H1 (cell line): ENCODE results near the gene TEK. TPM values are rescaled to one million over a fixed set of nuclear protein-coding genes. Genes with fewer than 3 reads are reported as not detected.
"Not testable (repeated sequence)": the region's sequence is repeated elsewhere in the genome, so short reads cannot be mapped to it uniquely, and the experiment has no call there.

Experiments
- CTCF ChIA-PET: fragments of 300-600 bp; sonication (Branson Sonifier 250); formaldehyde crosslinking; loops from one replicate; lab custom pipeline; 2021; ENCODE audit not compliant: partially characterized antibody; lab: Charles Lee
- POLR2A ChIA-PET: fragments of 300-600 bp; sonication (Branson Sonifier 250); formaldehyde crosslinking; loops from one replicate; lab custom pipeline; 2021; ENCODE audit warnings: inconsistent platforms; ENCODE audit not compliant: partially characterized antibody; lab: Charles Lee
- DNase-seq, 2 experiments: peaks; one replicate each; pipeline versions ENCODE4 v3.0.0 to v3.0.0-alpha.2; 2010 to 2022; ENCODE audit warnings: low spot score in 2 of 2, low read depth in 1 of 2, mixed read lengths in 1 of 2
- FAIRE-seq: peaks from 2 replicates; lab custom pipeline; 2011; peaks lifted over from hg19 to GRCh38; lab: Jason Lieb, UNC
- H2AFZ ChIP-seq: 2 replicates; pipeline ENCODE4 v1.8.1; 2012; ENCODE audit warnings: low read length, inconsistent platforms
- H2AK5ac ChIP-seq: 2 replicates; pipeline ENCODE4 v1.6.1; 2013; ENCODE audit warnings: low read depth, low read length
- H2BK120ac ChIP-seq: replicated peaks from 2 replicates; pipeline ENCODE3; 2013; ENCODE audit warnings: low read depth, low read length, inconsistent platforms
- H2BK12ac ChIP-seq: 2 replicates; pipeline ENCODE4 v1.6.1; 2013; ENCODE audit warnings: low read depth, low read length
- H2BK15ac ChIP-seq: 2 replicates; pipeline ENCODE4 v1.6.1; 2013; ENCODE audit warnings: low read length
- H2BK20ac ChIP-seq: 2 replicates; pipeline ENCODE4 v1.6.1; 2013; ENCODE audit warnings: low read length
- H2BK5ac ChIP-seq: 2 replicates; pipeline ENCODE4 v1.6.1; 2013; ENCODE audit warnings: low read depth, low read length
- H3K14ac ChIP-seq: 2 replicates; pipeline ENCODE4 v1.6.1; 2013; ENCODE audit warnings: inconsistent platforms; ENCODE audit not compliant: insufficient read length
- H3K18ac ChIP-seq: 2 replicates; pipeline ENCODE4 v1.6.1; 2013; ENCODE audit warnings: low read length; ENCODE audit errors: extremely low read depth
- H3K23ac ChIP-seq: 2 replicates; pipeline ENCODE4 v1.6.1; 2013; ENCODE audit warnings: inconsistent platforms; ENCODE audit not compliant: insufficient read length
- H3K23me2 ChIP-seq: 2 replicates; pipeline ENCODE4 v1.6.1; 2013; ENCODE audit warnings: low read depth, low read length
- H3K27ac ChIP-seq: 2 replicates; pipeline ENCODE4 v1.6.1; 2011; ENCODE audit warnings: low read depth, low read length, inconsistent platforms
- H3K27me3 ChIP-seq, 4 experiments: replicated peaks in 1 of 4; 1 replicate in 1 of 4; 2 replicates in 3 of 4; pipeline versions ENCODE4 v1.6.1 to v1.8.1; 2011 to 2013; ENCODE audit warnings: low read length in 3 of 4, mild to moderate bottlenecking in 3 of 4, inconsistent platforms in 2 of 4, mixed read lengths in 2 of 4, moderate library complexity in 1 of 4; ENCODE audit not compliant: control insufficient read depth in 3 of 4, insufficient read depth in 3 of 4; ENCODE audit errors: extremely low read depth in 1 of 4
- H3K36me3 ChIP-seq, 4 experiments: 2 replicates each; pipeline versions ENCODE4 v1.6.1 to v1.8.1; 2011 to 2013; ENCODE audit warnings: mild to moderate bottlenecking in 4 of 4, low read length in 3 of 4, moderate library complexity in 2 of 4, control low read depth in 1 of 4, inconsistent platforms in 1 of 4; ENCODE audit not compliant: insufficient read depth in 4 of 4, control insufficient read depth in 2 of 4
- H3K4ac ChIP-seq: replicated peaks from 2 replicates; pipeline ENCODE3; 2013; ENCODE audit warnings: low read length, low read depth, mixed read lengths, inconsistent platforms; ENCODE audit not compliant: insufficient read length
- H3K4me1 ChIP-seq, 4 experiments: replicated peaks in 1 of 4; 1 replicate in 1 of 4; 2 replicates in 3 of 4; pipeline versions ENCODE4 v1.6.1 to v1.8.1; 2011 to 2013; ENCODE audit warnings: low read length in 3 of 4, inconsistent platforms in 2 of 4, mixed read lengths in 1 of 4; ENCODE audit not compliant: insufficient read depth in 4 of 4, control insufficient read depth in 3 of 4
- H3K4me2 ChIP-seq, 2 experiments: 2 replicates each; pipeline versions ENCODE4 v1.6.1 to v1.8.1; 2011 to 2013; ENCODE audit warnings: low read depth in 2 of 2, low read length in 2 of 2, control low read depth in 1 of 2, inconsistent platforms in 1 of 2, mild to moderate bottlenecking in 1 of 2; ENCODE audit not compliant: insufficient read depth in 1 of 2
- H3K4me3 ChIP-seq, 4 experiments: fragments of 200-600, 300-600 bp in 1 of 4; sonication (generic), shearing (Covaris generic), sonication (Bioruptor Twin) in 1 of 4; 2 replicates each; pipeline versions ENCODE4 v1.5.1 to v1.8.1; 2011 to 2016; ENCODE audit warnings: low read length in 4 of 4, low read depth in 3 of 4, control low read depth in 2 of 4, inconsistent platforms in 2 of 4, mild to moderate bottlenecking in 2 of 4, mixed read lengths in 1 of 4, moderate library complexity in 1 of 4; ENCODE audit not compliant: insufficient read depth in 2 of 4; ENCODE audit errors: extremely low read depth in 1 of 4
- H3K56ac ChIP-seq: replicated peaks from 2 replicates; pipeline ENCODE3; 2013; ENCODE audit warnings: low read depth, mild to moderate bottlenecking, mixed read lengths, low read length, inconsistent platforms; ENCODE audit not compliant: insufficient read length
- H3K79me1 ChIP-seq: 2 replicates; pipeline ENCODE4 v1.6.1; 2013; ENCODE audit warnings: low read depth, low read length, control low read depth
- H3K79me2 ChIP-seq, 2 experiments: 2 replicates each; pipeline versions ENCODE4 v1.6.1 to v1.8.1; 2012 to 2013; ENCODE audit warnings: low read length in 2 of 2, mild to moderate bottlenecking in 2 of 2, inconsistent platforms in 1 of 2; ENCODE audit not compliant: insufficient read depth in 2 of 2, control insufficient read depth in 1 of 2
- H3K9ac ChIP-seq, 4 experiments: replicated peaks in 1 of 4; 1 replicate in 1 of 4; 2 replicates in 3 of 4; pipeline versions ENCODE4 v1.6.1 to v1.8.1; 2011 to 2013; ENCODE audit warnings: low read depth in 3 of 4, low read length in 3 of 4, control low read depth in 2 of 4, mild to moderate bottlenecking in 2 of 4, moderate library complexity in 2 of 4, inconsistent platforms in 1 of 4; ENCODE audit errors: extremely low read depth in 1 of 4
- H3K9me3 ChIP-seq, 2 experiments: 2 replicates each; pipeline versions ENCODE4 v1.6.1 to v1.8.1; 2012 to 2013; ENCODE audit warnings: mild to moderate bottlenecking in 2 of 2, moderate library complexity in 2 of 2, control low read depth in 1 of 2, inconsistent platforms in 1 of 2, low read depth in 1 of 2, low read length in 1 of 2, mixed read lengths in 1 of 2; ENCODE audit not compliant: insufficient read depth in 2 of 2
- H4K20me1 ChIP-seq, 2 experiments: replicated peaks in 1 of 2; 2 replicates each; pipeline versions ENCODE3 to v1.8.1; 2011 to 2013; ENCODE audit warnings: inconsistent platforms in 2 of 2, low read length in 2 of 2, mild to moderate bottlenecking in 1 of 2; ENCODE audit not compliant: insufficient read depth in 2 of 2, control insufficient read depth in 1 of 2
- H4K5ac ChIP-seq: 2 replicates; pipeline ENCODE4 v1.6.1; 2013; ENCODE audit warnings: low read length, low read depth, mixed read lengths, inconsistent platforms; ENCODE audit not compliant: insufficient read length
- H4K8ac ChIP-seq: 2 replicates; pipeline ENCODE4 v1.8.0; 2013; ENCODE audit warnings: mild to moderate bottlenecking, moderate library complexity, low read length, inconsistent platforms; ENCODE audit not compliant: insufficient read depth; ENCODE audit errors: extremely low read depth
- H4K91ac ChIP-seq: replicated peaks from 2 replicates; pipeline ENCODE3; 2013; ENCODE audit warnings: low read length, mixed read lengths, inconsistent platforms; ENCODE audit not compliant: insufficient read length
- WGBS, 2 experiments: shearing (Covaris generic) in 1 of 2; methylation state at CpG; one replicate each; pipeline versions ENCODE4 v1.1.6 to v1.1.7; 2013 to 2015; ENCODE audit warnings: low lambda C conversion rate in 2 of 2, mixed read lengths in 2 of 2, inconsistent platforms in 1 of 2, low coverage in 1 of 2, missing lambda C conversion rate in 1 of 2; ENCODE audit not compliant: insufficient replicate concordance in 2 of 2, insufficient coverage in 1 of 2, insufficient read length in 1 of 2; ENCODE audit errors: extremely low coverage in 1 of 2, missing lambda C conversion rate in 1 of 2; 5-methylcytosine and 5-hydroxymethylcytosine counted together
- polyA plus RNA-seq, 7 experiments: library from polyadenylated mRNA; depleted of rRNA in 3 of 7; stranded (reverse) in 5 of 7; unstranded in 2 of 7; fragments of >200 nt in 5 of 7; fragments of 200-250 nt in 2 of 7; gene quantifications; 1 replicate in 5 of 7; 2 replicates in 1 of 7; 4 replicates in 1 of 7; pipeline versions ENCODE4 v1.2.1 to v1.2.3, GENCODE V29; 2011 to 2013; ENCODE audit warnings: missing spikeins in 2 of 7, mixed read lengths in 2 of 7
- total RNA-seq: library from RNA; stranded (reverse); fragmentation: NEBNext Ultra II Directional; extraction: Animal tissue kit (Norgen Biotek cat#: 25700); gene quantifications from 2 replicates; pipeline ENCODE4 v1.2.1, GENCODE V29; 2021

The TEK gene
- total and polyA plus RNA-seq, 2 of the 8 experiments (the other 6 are each of a cell fraction or from before 2014, with no cell fraction given) = 11.0 to 35.8 TPM

DNA sequence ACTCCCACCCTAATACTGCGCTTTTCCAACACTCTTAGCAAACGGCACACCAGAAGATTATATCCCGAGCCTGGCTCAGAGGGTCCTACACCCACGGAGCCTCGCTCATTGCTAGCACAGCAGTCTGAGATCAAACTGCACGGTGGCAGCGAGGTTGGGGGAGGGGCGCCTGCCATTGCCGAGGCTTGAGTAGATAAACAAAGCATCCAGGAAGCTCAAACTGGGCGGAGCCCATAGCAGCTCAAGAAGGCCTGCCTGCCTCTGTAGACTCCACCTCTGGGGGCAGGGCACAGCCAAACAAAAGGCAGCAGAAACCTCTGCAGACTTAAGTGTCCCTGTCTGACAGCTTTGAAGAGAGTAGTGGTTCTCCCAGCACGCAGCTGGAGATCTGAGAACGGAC is 130.6 kb downstream of the TEK start:
- H4K91ac ChIP-seq, H4K5ac ChIP-seq, H2BK20ac ChIP-seq, H3K27ac ChIP-seq, DNase-seq, H3K56ac ChIP-seq, H3K4me2 ChIP-seq, H3K27me3 ChIP-seq, H3K36me3 ChIP-seq, H3K79me2 ChIP-seq, H4K20me1 ChIP-seq, H2AK5ac ChIP-seq, H3K23ac ChIP-seq, H2BK120ac ChIP-seq, POLR2A ChIA-PET, H3K4me3 ChIP-seq, H3K4ac ChIP-seq, H2BK12ac ChIP-seq, H3K4me1 ChIP-seq, FAIRE-seq, H3K23me2 ChIP-seq, H3K18ac ChIP-seq, H2BK15ac ChIP-seq, H4K8ac ChIP-seq, H3K14ac ChIP-seq, H3K9ac ChIP-seq, H2BK5ac ChIP-seq, H2AFZ ChIP-seq, H3K79me1 ChIP-seq: not testable (repeated sequence)
- CTCF ChIA-PET = interaction anchor here (0.5 to 1.8 kb wide), 2 partner anchors 8 to 201 kb away, joined by 3 to 9 read pairs; no protein-coding TSS in a partner anchor
- peaks cover 8 to 15% of the 10 kb centered on the region in 2 experiments; a peak in 3 of 4 replicates for H3K9me3 ChIP-seq
- 90% methylated on average over 12 of the region's 12 CpGs; no CpG with 5 or more reads in 1 of the 2 experiments for WGBS, 2 experiments
